Esophagus muscularis mucosa (tissue), 4 donors: ENCODE measurements around the gene CNIH3. TPM values are rescaled to one million over a fixed set of nuclear protein-coding genes. Genes with fewer than 3 reads are reported as not detected.
A peak's percentile ranks its signal among the peaks of the same experiment; 100 is the strongest.

ENCODE experiments used
- DNase-seq: peaks from one replicate; pipeline ENCODE4 v3.0.0-alpha.2; 2017; ENCODE audit errors: extremely low spot score
- H3K27ac ChIP-seq, 4 donors: fragments of 200-600 bp; sonication (generic); replicated peaks in 1 of 4; 1 replicate in 3 of 4; 2 replicates in 1 of 4; pipeline ENCODE4 v1.5.1; 2016 to 2019; ENCODE audit warnings: mild to moderate bottlenecking in 1 of 4
- H3K27me3 ChIP-seq, 4 donors: fragments of 200-600 bp; sonication (generic); one replicate each; pipeline versions ENCODE4 v1.5.1 to v1.6.0; 2016 to 2019
- H3K36me3 ChIP-seq, 4 donors: fragments of 200-600 bp; sonication (generic); one replicate each; pipeline ENCODE4 v1.5.1; 2016 to 2019
- H3K4me1 ChIP-seq, 4 donors: fragments of 200-600 bp; sonication (generic); one replicate each; pipeline ENCODE4 v1.5.1; 2016 to 2019
- H3K4me3 ChIP-seq, 4 donors: fragments of 200-600 bp; sonication (generic); 1 replicate in 2 of 4; 2 replicates in 2 of 4; pipeline ENCODE4 v1.5.1; 2016 to 2019; ENCODE audit warnings: mild to moderate bottlenecking in 4 of 4, moderate library complexity in 1 of 4
- H3K9me3 ChIP-seq, 4 donors: fragments of 200-600 bp; sonication (generic); 1 replicate in 3 of 4; 2 replicates in 1 of 4; pipeline ENCODE4 v1.5.1; 2016 to 2019
- CTCF ChIP-seq, 3 experiments: fragments of 200-600 bp in 2 of 3; fragments of 450-650 bp in 1 of 3; sonication (generic) in 2 of 3; IDR thresholded peaks; one replicate each; pipeline ENCODE4 v1.5.1; 2017 to 2019; ENCODE audit warnings: antibody characterized with exemption in 3 of 3, mild to moderate bottlenecking in 2 of 3, moderate library complexity in 1 of 3
- EP300 ChIP-seq: sonication (generic); formaldehyde crosslinking; IDR thresholded peaks from one replicate; pipeline ENCODE4 v1.6.1; 2017; ENCODE audit warnings: antibody characterized with exemption
- POLR2A ChIP-seq: fragments of 450-650 bp; IDR thresholded peaks from one replicate; pipeline ENCODE4 v1.6.1; 2017; ENCODE audit warnings: antibody characterized with exemption, moderate library complexity, mild to moderate bottlenecking, low read depth
- POLR2AphosphoS5 ChIP-seq, 2 donors: sonication (generic); formaldehyde crosslinking; IDR thresholded peaks; one replicate each; pipeline ENCODE4 v1.6.1; 2017; ENCODE audit warnings: antibody characterized with exemption in 2 of 2
- WGBS: methylation state at CpG from one replicate; pipeline ENCODE4 v1.1.5; 2018; 5-methylcytosine and 5-hydroxymethylcytosine counted together
- intact Hi-C: fragments of 100-400 bp; cut with DNase I; formaldehyde crosslinking; loops from one replicate; pipeline ENCODE4 v1.15.1; 2023
- total RNA-seq, 4 donors: library from RNA; depleted of rRNA; stranded (reverse); fragments of >200 nt; gene quantifications; one replicate each; pipeline versions ENCODE4 v1.1.0 to v1.2.1, GENCODE V29; 2016

Gene CNIH3
- total RNA-seq, 4 donors from 2014 or later = 0.42 to 2.3 (median 1.3) TPM

- Histone ChIP-seq H3K36me3 (no peaks in the 10 kb centered on the region), H3K9me3 (no peaks in the 10 kb centered on the region), H3K27me3 (no peaks in the 10 kb centered on the region), H3K27ac (no peak overlapping the region), H3K4me3 (no peak overlapping the region), H3K4me1 (no peaks in the 10 kb centered on the region)
- peak; percentile 57 for DNase-seq
- 83% methylated on average over 2 of the region's 2 CpGs for WGBS
- intact Hi-C loops = no loop called here
- TF ChIP-seq EP300 (no peak), POLR2AphosphoS5 (IDR thresholded peaks at IDR 0.05) (no peak), CTCF (IDR thresholded peaks at IDR 0.05) (no peak), POLR2A (no peak)
Observed at GRCh38 chr1:224781800-224782199, 165.7 kb downstream of the CNIH3 start.

GRCh38 chr1:224782281-224783000, 166.3 kb downstream of the CNIH3 start:
- no peaks in the 10 kb centered on the region for H3K36me3 ChIP-seq
- H3K4me1 ChIP-seq = no peaks in the 10 kb centered on the region
- no peaks in the 10 kb centered on the region for H3K27me3 ChIP-seq
- TF ChIP-seq EP300 (no peak), POLR2AphosphoS5 (IDR thresholded peaks at IDR 0.05) (no peak), POLR2A (no peak), CTCF (IDR thresholded peaks at IDR 0.05) (no peak)
- WGBS = 92% methylated on average over 2 of the region's 2 CpGs
- no peak overlapping the region for H3K4me3 ChIP-seq
- no peak overlapping the region for H3K27ac ChIP-seq
- intact Hi-C loops = no loop called here
- DNase-seq = peak; percentile 89
- H3K9me3 ChIP-seq = no peaks in the 10 kb centered on the region

- TF ChIP-seq EP300 (no peak), POLR2AphosphoS5 (IDR thresholded peaks at IDR 0.05) (no peak), CTCF (IDR thresholded peaks at IDR 0.05) (no peak), POLR2A (no peak)
- Histone ChIP-seq H3K4me1 (no peaks in the 10 kb centered on the region), H3K9me3 (no peaks in the 10 kb centered on the region), H3K27ac (no peak overlapping the region), H3K4me3 (no peak overlapping the region), H3K36me3 (no peaks in the 10 kb centered on the region), H3K27me3 (no peaks in the 10 kb centered on the region)
- peak; percentile 72 for DNase-seq
- intact Hi-C loops = no loop called here
- WGBS = 75% methylated on average over 5 of the region's 5 CpGs
Observed at GRCh38 chr1:224783006-224783651, 167.0 kb downstream of the CNIH3 start.

- intact Hi-C loops = no loop called here
- no peak overlapping the region for H3K27ac ChIP-seq
- DNase-seq = peak; percentile 47
- no peaks in the 10 kb centered on the region for H3K9me3 ChIP-seq
- no peak overlapping the region for H3K4me3 ChIP-seq
- whole genome bisulfite sequencing = 81% methylated on average over 4 of the region's 4 CpGs
- TF ChIP-seq CTCF (IDR thresholded peaks at IDR 0.05) (no peak), POLR2A (no peak), POLR2AphosphoS5 (IDR thresholded peaks at IDR 0.05) (no peak), EP300 (no peak)
- H3K4me1 ChIP-seq = no peaks in the 10 kb centered on the region
- H3K27me3 ChIP-seq = no peaks in the 10 kb centered on the region
- H3K36me3 ChIP-seq = no peaks in the 10 kb centered on the region
Observed at GRCh38 chr1:224784265-224785039, 168.3 kb downstream of the CNIH3 start.
